Spleen (tissue), 11 donors: ENCODE data around the gene ZNF697. TPM values are rescaled to one million over a fixed set of nuclear protein-coding genes. Genes with fewer than 3 reads are reported as not detected.

Experiments
- DNase-seq: peaks from one replicate; pipeline ENCODE4 v3.0.0-alpha.2; 2020
- H3K27ac ChIP-seq, 8 donors: fragments of 200-600 bp; sonication (generic) in 7 of 8; 1 replicate in 4 of 8; 2 replicates in 4 of 8; pipeline versions ENCODE4 v1.5.0 to v1.8.0; 2016 to 2021; ENCODE audit warnings: inconsistent platforms in 4 of 8, mild to moderate bottlenecking in 4 of 8, moderate library complexity in 1 of 8
- H3K27me3 ChIP-seq, 7 donors: fragments of 200-600 bp; sonication (generic) in 6 of 7; replicated peaks in 1 of 7; 1 replicate in 4 of 7; 2 replicates in 3 of 7; pipeline versions ENCODE4 v1.5.0 to v1.8.0; 2016 to 2021; ENCODE audit warnings: inconsistent platforms in 3 of 7, mild to moderate bottlenecking in 1 of 7
- H3K36me3 ChIP-seq, 6 donors: fragments of 200-600 bp; sonication (generic) in 5 of 6; 1 replicate in 4 of 6; 2 replicates in 2 of 6; pipeline versions ENCODE4 v1.5.0 to v1.8.0; 2016 to 2021; ENCODE audit warnings: inconsistent platforms in 2 of 6
- H3K4me1 ChIP-seq, 6 donors: fragments of 200-600 bp; sonication (generic) in 5 of 6; 1 replicate in 3 of 6; 2 replicates in 3 of 6; pipeline versions ENCODE4 v1.5.0 to v1.8.0; 2016 to 2021; ENCODE audit warnings: inconsistent platforms in 3 of 6
- H3K4me3 ChIP-seq, 8 donors: fragments of 200-600 bp; sonication (generic) in 7 of 8; 1 replicate in 4 of 8; 2 replicates in 4 of 8; pipeline versions ENCODE4 v1.5.0 to v1.8.0; 2016 to 2021; ENCODE audit warnings: inconsistent platforms in 4 of 8, mild to moderate bottlenecking in 4 of 8, moderate library complexity in 2 of 8
- H3K9me3 ChIP-seq, 8 donors: fragments of 200-600 bp; sonication (generic) in 7 of 8; 1 replicate in 4 of 8; 2 replicates in 4 of 8; pipeline versions ENCODE4 v1.5.0 to v1.8.0; 2016 to 2021; ENCODE audit warnings: inconsistent platforms in 4 of 8
- POLR2A ChIP-seq, 3 donors: fragments of 450-650 bp; IDR thresholded peaks; one replicate each; pipeline ENCODE4 v1.5.1; 2017; ENCODE audit warnings: antibody characterized with exemption in 3 of 3, mild to moderate bottlenecking in 1 of 3
- POLR2AphosphoS5 ChIP-seq, 3 donors: sonication (generic); formaldehyde crosslinking; IDR thresholded peaks; one replicate each; pipeline ENCODE4 v1.5.1; 2017; ENCODE audit warnings: antibody characterized with exemption in 3 of 3
- WGBS, 5 donors: extraction: QIAGEN DNeasy Blood & Tissue Kit in 3 of 5; methylation state at CpG; one replicate each; pipeline versions ENCODE4 v1.1.5 to v1.1.7; 2013 to 2018; 5-methylcytosine and 5-hydroxymethylcytosine counted together
- intact Hi-C: fragments of 100-400 bp; cut with DNase I; formaldehyde crosslinking; loops from one replicate; pipeline ENCODE4 v1.15.0; 2023; ENCODE audit warnings: low total_unique reads
- polyA plus RNA-seq, 3 donors: library from polyadenylated mRNA; stranded (reverse); fragments of 200-250 nt; gene quantifications; one replicate each; pipeline ENCODE4 v1.2.1, GENCODE V29; 2013
- total RNA-seq, 7 donors: library from RNA; depleted of rRNA in 3 of 7; stranded (reverse); fragments of >200 nt in 3 of 7; fragmentation: NEBNext Ultra II Directional in 4 of 7; extraction: Animal tissue kit (Norgen Biotek cat#: 25700) in 4 of 7; gene quantifications; one replicate each; pipeline versions ENCODE4 v1.1.0 to v1.2.1, GENCODE V29; 2016 to 2021
- TF ChIP-seq, protein P1 (sequence below), 11 experiments: fragments of 200-600 bp in 7 of 11; fragments of 450-650 bp in 4 of 11; sonication (generic) in 4 of 11; IDR thresholded peaks in 8 of 11; conservative IDR thresholded peaks in 3 of 11; 1 replicate in 7 of 11; 2 replicates in 4 of 11; pipeline versions ENCODE4 v1.4.0 to v1.8.0; 2016 to 2021; ENCODE audit warnings: antibody characterized with exemption in 11 of 11, inconsistent platforms in 4 of 11, mild to moderate bottlenecking in 1 of 11
- donor health status: healthy with polysubstance abuse.
- donor health status: DM: no; HTN: no; CAD: no; lungs with moderate emphysema.
- donor health status: DM: no; HTN: no; CAD: no.
- donor health status: Bipolar disorder and iron deficiency.
- donor health status: healthy.
- donor health status: DM: no; HTN: no; CAD: no.
- donor health status: DM: yes; HTN: yes; CAD: no.

The ZNF697 gene
- total and polyA plus RNA-seq, 10 donors: 0.38 to 6.6 (median 5.5) TPM

DNA sequence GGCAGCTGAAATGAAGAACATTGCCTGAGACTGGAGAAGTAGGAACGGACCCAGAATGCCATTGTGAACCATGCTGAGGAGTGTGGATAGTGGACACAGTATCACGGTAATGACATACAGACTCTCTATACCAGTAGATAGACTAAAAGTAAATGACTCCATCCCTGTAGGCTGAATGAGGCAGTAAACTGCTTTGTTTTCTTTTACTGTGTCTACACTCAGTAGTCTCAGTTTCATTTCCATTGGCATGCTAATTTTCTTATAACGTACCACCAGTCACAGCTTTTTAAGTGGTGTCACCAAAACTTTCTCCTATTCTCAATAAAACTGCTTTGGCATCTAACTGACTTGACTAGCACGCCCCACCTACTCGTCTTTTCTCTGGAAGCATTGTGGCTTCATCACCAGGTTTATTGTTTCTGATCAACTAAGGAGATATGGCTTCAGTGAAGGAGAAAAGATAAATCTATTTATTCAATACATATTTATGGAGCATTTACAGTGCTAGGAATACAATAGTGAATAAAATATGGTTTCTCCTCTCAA, 8.4 kb upstream of the ZNF697 start:
- DNase-seq: no peak
- intact Hi-C loops: no loop called here
- H3K4me1 ChIP-seq: peaks cover 0 to 13% (median 1%) of the 10 kb centered on the region in 6 donors

DNA sequence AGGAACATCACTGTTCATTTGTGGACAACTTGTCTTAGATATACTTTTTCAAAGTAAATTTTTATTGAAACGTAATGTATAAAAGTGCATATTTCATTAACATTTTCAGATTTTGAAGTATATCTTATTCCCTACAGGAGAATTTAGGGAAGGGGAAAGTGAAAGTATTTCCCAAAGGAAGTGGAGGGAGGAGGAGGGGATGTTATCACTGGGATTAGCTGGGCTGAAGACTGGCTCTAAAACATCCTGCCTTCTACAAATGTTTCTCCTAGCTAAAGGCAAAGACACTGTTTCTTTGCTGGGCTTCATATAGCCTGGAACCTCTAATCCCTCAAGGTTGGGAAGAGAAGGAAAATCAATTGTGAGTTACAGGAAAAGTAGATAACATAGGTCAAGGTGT, 7.1 kb upstream of the ZNF697 start:
- H3K4me3 ChIP-seq: no peak overlapping the region
- TF ChIP-seq, protein P1, sequence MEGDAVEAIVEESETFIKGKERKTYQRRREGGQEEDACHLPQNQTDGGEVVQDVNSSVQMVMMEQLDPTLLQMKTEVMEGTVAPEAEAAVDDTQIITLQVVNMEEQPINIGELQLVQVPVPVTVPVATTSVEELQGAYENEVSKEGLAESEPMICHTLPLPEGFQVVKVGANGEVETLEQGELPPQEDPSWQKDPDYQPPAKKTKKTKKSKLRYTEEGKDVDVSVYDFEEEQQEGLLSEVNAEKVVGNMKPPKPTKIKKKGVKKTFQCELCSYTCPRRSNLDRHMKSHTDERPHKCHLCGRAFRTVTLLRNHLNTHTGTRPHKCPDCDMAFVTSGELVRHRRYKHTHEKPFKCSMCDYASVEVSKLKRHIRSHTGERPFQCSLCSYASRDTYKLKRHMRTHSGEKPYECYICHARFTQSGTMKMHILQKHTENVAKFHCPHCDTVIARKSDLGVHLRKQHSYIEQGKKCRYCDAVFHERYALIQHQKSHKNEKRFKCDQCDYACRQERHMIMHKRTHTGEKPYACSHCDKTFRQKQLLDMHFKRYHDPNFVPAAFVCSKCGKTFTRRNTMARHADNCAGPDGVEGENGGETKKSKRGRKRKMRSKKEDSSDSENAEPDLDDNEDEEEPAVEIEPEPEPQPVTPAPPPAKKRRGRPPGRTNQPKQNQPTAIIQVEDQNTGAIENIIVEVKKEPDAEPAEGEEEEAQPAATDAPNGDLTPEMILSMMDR (IDR thresholded peaks at IDR 0.05 in 8 of 11, conservative IDR thresholded peaks at IDR 0.05 in 3 of 11): no peak
- no peak for TF ChIP-seq POLR2A (IDR thresholded peaks at IDR 0.05)
- TF ChIP-seq POLR2AphosphoS5 (IDR thresholded peaks at IDR 0.05): no peak
- H3K27ac ChIP-seq: peak overlapping the region in 7 of 8 donors; percentile 44 to 70 (median 61)
- no peaks in the 10 kb centered on the region for H3K9me3 ChIP-seq
- intact Hi-C loops: no loop called here
- no peak for DNase-seq
- 56 to 68% (median 63%) methylated on average over 1 of the region's 1 CpG for WGBS, 5 donors
- H3K27me3 ChIP-seq: peaks cover 0 to 29% (median 0%) of the 10 kb centered on the region in 7 donors
- H3K36me3 ChIP-seq: no peaks in the 10 kb centered on the region
- H3K4me1 ChIP-seq: peaks cover 0 to 13% (median 1%) of the 10 kb centered on the region in 6 donors

More for the DNA sequence above, 8.4 kb upstream of the ZNF697 start:
- TF ChIP-seq POLR2A (IDR thresholded peaks at IDR 0.05) (no peak), POLR2AphosphoS5 (IDR thresholded peaks at IDR 0.05) (no peak)
- TF ChIP-seq, protein P1 (IDR thresholded peaks at IDR 0.05 in 8 of 11, conservative IDR thresholded peaks at IDR 0.05 in 3 of 11): no peak
- H3K27ac ChIP-seq: no peak overlapping the region
- H3K4me3 ChIP-seq: no peak overlapping the region
- no peaks in the 10 kb centered on the region for H3K9me3 ChIP-seq
- H3K36me3 ChIP-seq: no peaks in the 10 kb centered on the region
- peaks cover 0 to 16% (median 0%) of the 10 kb centered on the region in 7 donors for H3K27me3 ChIP-seq
- WGBS, 5 donors: 83 to 92% (median 87%) methylated on average over 5 of the region's 5 CpGs

DNA sequence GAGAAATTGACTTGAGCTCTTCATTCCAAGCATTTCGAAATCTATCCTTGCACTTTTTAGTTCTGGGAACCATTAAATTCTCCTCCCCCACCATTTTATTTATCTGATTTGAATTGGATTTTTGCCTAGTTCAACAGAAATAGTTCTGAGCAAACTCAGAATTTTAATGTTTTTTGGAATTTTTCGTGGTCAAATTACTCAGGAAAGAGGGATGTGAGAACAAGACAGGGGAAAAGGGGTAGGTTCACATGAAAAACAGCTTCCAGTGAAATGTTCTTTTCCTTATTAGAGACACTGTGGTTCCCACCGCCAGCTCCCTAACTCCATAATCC, 5.7 kb upstream of the ZNF697 start:
- Histone ChIP-seq H3K9me3 (no peaks in the 10 kb centered on the region), H3K36me3 (no peaks in the 10 kb centered on the region), H3K4me3 (no peak overlapping the region), H3K27me3 (peaks cover 0 to 43% (median 6%) of the 10 kb centered on the region in 7 donors), H3K27ac (peak overlapping the region in 6 of 8 donors; percentile 44 to 70 (median 64)), H3K4me1 (peaks cover 0 to 16% (median 2%) of the 10 kb centered on the region in 6 donors)
- 69 to 82% (median 77%) methylated on average over 3 of the region's 3 CpGs for WGBS, 5 donors
- TF ChIP-seq POLR2A (IDR thresholded peaks at IDR 0.05) (no peak), POLR2AphosphoS5 (IDR thresholded peaks at IDR 0.05) (no peak)
- TF ChIP-seq, protein P1 (IDR thresholded peaks at IDR 0.05 in 8 of 11, conservative IDR thresholded peaks at IDR 0.05 in 3 of 11): no peak
- intact Hi-C loops: no loop called here
- DNase-seq: no peak

DNA sequence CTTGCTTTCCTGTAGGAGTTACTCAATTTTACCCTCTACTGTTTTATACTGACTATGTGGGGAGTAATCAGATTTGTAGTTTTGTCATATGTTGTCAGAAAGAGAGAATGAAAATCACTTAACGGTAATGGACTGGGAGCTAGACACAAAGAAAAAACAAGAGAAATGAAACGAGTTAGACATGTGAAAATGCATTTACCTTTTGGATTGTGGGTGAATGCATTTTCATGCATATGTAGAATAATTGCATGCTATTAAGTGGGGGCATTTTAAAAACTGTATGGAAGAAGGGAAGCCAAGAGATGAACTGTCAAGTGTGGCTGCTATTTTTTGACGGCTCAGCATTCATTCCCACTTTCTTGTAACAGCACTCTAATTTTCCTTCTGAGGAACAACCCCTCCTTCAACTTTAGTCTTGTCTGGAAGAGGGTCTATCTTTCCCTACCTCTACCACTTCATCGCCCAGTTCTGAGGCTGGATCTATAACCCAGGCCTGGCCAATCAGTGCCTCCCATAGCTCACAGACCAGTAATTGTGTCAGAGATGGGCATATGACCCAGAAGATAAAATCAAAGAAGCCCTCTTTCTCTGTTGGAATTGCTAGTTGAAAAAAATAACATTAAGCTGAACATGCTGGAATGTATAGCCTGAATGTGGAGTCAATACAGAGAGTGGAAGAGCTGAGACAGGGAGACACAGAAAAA, 5.2 kb upstream of the ZNF697 start:
- H3K36me3 ChIP-seq: no peaks in the 10 kb centered on the region
- no peaks in the 10 kb centered on the region for H3K9me3 ChIP-seq
- peak overlapping the region in 2 of 8 donors; percentile 44 to 69 for H3K27ac ChIP-seq
- H3K4me3 ChIP-seq: no peak overlapping the region
- TF ChIP-seq POLR2A (IDR thresholded peaks at IDR 0.05) (no peak), POLR2AphosphoS5 (IDR thresholded peaks at IDR 0.05) (no peak)
- TF ChIP-seq, protein P1 (IDR thresholded peaks at IDR 0.05 in 8 of 11, conservative IDR thresholded peaks at IDR 0.05 in 3 of 11): no peak
- intact Hi-C loops: no loop called here
- peaks cover 0 to 48% (median 8%) of the 10 kb centered on the region in 7 donors for H3K27me3 ChIP-seq
- no peak for DNase-seq
- 76 to 93% (median 83%) methylated on average over 4 of the region's 4 CpGs for WGBS, 5 donors
- H3K4me1 ChIP-seq: peaks cover 0 to 21% (median 4%) of the 10 kb centered on the region in 6 donors
